ENCODE results near the gene RAB44. TPM values are rescaled to one million over a fixed set of nuclear protein-coding genes. Genes with fewer than 3 reads are reported as not detected.

RAB44 gene
- total and polyA plus RNA-seq, 2 of the 4 experiments (the other 2 are of a cell fraction), result 0.03 TPM; not detected in 1

DNA sequence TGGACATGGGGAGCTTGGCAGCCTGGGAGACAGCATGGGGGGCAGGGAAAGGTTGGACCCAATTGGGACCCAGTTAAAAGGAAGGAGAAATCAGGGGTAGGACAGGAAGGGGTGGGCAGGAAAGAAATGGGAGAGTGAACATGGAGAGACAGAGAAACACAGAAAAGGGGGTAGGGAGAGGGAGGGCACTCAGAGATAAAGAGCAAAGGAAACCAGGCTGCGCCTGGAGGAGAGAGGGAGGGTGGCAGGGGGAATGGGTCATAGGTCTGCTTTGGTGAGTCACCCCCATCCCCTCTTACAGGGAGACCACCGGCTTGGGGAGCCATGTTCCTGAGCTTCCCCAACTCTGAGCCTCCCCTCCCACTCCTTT is 46.7 kb downstream of the RAB44 start:
- intact Hi-C loops (cut with micrococcal nuclease) (no loop called here), in situ Hi-C loops (cut with MboI; ENCODE audit: low sequenced_read_pairs) (no loop called here), dilution Hi-C loops (cut with HindIII; ENCODE audit: low sequenced_read_pairs, unreplicated experiment) (no loop called here)
- Histone ChIP-seq H4K20me1 (ENCODE audit: insufficient read depth, low read length) (peaks cover 3% of the 10 kb centered on the region; the same call in 1 of the 2 replicates), H3K4me3 (ENCODE audit: insufficient read depth, low read depth, low read length) (no peak overlapping the region), H3K4ac (ENCODE audit: low read depth, low read length) (no peak overlapping the region), H3K36me3 (ENCODE audit: control insufficient read depth, insufficient read depth, low read length) (no peaks in the 10 kb centered on the region), H3K23ac (ENCODE audit: low read depth, low read length) (no peak overlapping the region), H3K56ac (ENCODE audit: extremely low read depth, insufficient read depth, low read length) (no peak overlapping the region), H2AK5ac (ENCODE audit: low read depth, low read length) (no peak overlapping the region), H4K5ac (ENCODE audit: low read depth, low read length) (no peak overlapping the region), H4K8ac (ENCODE audit: low read depth in 2 of 2, low read length in 2 of 2) (no peak overlapping the region), H3K14ac (replicated peaks; ENCODE audit: low read depth, low read length) (no peak overlapping the region), H3K79me1 (ENCODE audit: low read depth in 1 of 2, low read length in 2 of 2) (no peaks in the 10 kb centered on the region), H3K9me1 (ENCODE audit: insufficient read depth, low read length) (peaks cover 4% of the 10 kb centered on the region; the same call in 1 of the 2 replicates), H3K4me1 (ENCODE audit: control insufficient read depth, insufficient read depth, low read length) (no peaks in the 10 kb centered on the region), H2BK5ac (ENCODE audit: low read depth, low read length, poor library complexity, severe bottlenecking) (no peak overlapping the region), H2AFZ (replicated peaks; ENCODE audit: low read length, poor library complexity) (no peak overlapping the region), H3K27ac (ENCODE audit: insufficient read depth, low read length) (no peak overlapping the region), H4K91ac (ENCODE audit: insufficient read depth, low read depth, low read length) (no peak overlapping the region), H2BK20ac (ENCODE audit: low read depth, low read length) (no peak overlapping the region), H2AK9ac (replicated peaks; ENCODE audit: low read depth, low read length, poor library complexity) (no peak overlapping the region), H3K27me3 (ENCODE audit: control insufficient read depth, insufficient read depth, low read length) (peaks cover 34% of the 10 kb centered on the region), H3K18ac (ENCODE audit: low read depth, low read length) (no peak overlapping the region), H3K9ac (ENCODE audit: low read depth, low read length) (no peak overlapping the region), H2BK15ac (ENCODE audit: low read depth, low read length) (no peak overlapping the region), H3K9me3 (ENCODE audit: control insufficient read depth, insufficient read depth, low read length) (peaks cover 14% of the 10 kb centered on the region), H3K4me2 (ENCODE audit: low read depth, low read length) (no peak overlapping the region), H2BK120ac (ENCODE audit: low read depth, low read length) (no peak overlapping the region)
- ChIA-PET POLR2A (ENCODE audit: unreplicated experiment) (no interaction called here), CTCF (no interaction called here)
- no CpG with 5 or more reads among the region's 2 CpGs for WGBS, 2 experiments (ENCODE audit: extremely low coverage in 2 of 2, insufficient read length in 1 of 2)
- TF ChIP-seq BHLHE40 (IDR thresholded peaks at IDR 0.05; ENCODE audit: low read depth, low read length), result no peak
- no peak for TF ChIP-seq MXI1 (IDR thresholded peaks at IDR 0.05; ENCODE audit: borderline replicate concordance, low read depth, low read length)
- TF ChIP-seq MAFK (IDR thresholded peaks at IDR 0.05; ENCODE audit: low read depth, low read length), result no peak
- TF ChIP-seq SMC3 (IDR thresholded peaks at IDR 0.05; ENCODE audit: low read depth, low read length), result no peak
- TF ChIP-seq NFE2L2 (IDR thresholded peaks at IDR 0.05; ENCODE audit: low read depth, low read length), result no peak
- no peak for TF ChIP-seq FOS (IDR thresholded peaks at IDR 0.05; ENCODE audit: low read depth, low read length)
- TF ChIP-seq RAD21 (IDR thresholded peaks at IDR 0.05; ENCODE audit: low read length), result no peak
- TF ChIP-seq, protein P1, sequence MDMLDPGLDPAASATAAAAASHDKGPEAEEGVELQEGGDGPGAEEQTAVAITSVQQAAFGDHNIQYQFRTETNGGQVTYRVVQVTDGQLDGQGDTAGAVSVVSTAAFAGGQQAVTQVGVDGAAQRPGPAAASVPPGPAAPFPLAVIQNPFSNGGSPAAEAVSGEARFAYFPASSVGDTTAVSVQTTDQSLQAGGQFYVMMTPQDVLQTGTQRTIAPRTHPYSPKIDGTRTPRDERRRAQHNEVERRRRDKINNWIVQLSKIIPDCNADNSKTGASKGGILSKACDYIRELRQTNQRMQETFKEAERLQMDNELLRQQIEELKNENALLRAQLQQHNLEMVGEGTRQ (IDR thresholded peaks at IDR 0.05; ENCODE audit: low read depth, low read length), result no peak
- no peak for TF ChIP-seq RFX5 (IDR thresholded peaks at IDR 0.05; ENCODE audit: low read depth, low read length)
- TF ChIP-seq MAZ (IDR thresholded peaks at IDR 0.05; ENCODE audit: borderline replicate concordance, low read depth, low read length), result no peak
- no peak for TF ChIP-seq RCOR1 (IDR thresholded peaks at IDR 0.05; ENCODE audit: insufficient replicate concordance, low read length)
- TF ChIP-seq, protein P2, sequence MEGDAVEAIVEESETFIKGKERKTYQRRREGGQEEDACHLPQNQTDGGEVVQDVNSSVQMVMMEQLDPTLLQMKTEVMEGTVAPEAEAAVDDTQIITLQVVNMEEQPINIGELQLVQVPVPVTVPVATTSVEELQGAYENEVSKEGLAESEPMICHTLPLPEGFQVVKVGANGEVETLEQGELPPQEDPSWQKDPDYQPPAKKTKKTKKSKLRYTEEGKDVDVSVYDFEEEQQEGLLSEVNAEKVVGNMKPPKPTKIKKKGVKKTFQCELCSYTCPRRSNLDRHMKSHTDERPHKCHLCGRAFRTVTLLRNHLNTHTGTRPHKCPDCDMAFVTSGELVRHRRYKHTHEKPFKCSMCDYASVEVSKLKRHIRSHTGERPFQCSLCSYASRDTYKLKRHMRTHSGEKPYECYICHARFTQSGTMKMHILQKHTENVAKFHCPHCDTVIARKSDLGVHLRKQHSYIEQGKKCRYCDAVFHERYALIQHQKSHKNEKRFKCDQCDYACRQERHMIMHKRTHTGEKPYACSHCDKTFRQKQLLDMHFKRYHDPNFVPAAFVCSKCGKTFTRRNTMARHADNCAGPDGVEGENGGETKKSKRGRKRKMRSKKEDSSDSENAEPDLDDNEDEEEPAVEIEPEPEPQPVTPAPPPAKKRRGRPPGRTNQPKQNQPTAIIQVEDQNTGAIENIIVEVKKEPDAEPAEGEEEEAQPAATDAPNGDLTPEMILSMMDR (conservative IDR thresholded peaks at IDR 0.05; ENCODE audit: low read depth, low read length), result no peak
- TF ChIP-seq POLR2A (IDR thresholded peaks at IDR 0.05; ENCODE audit: low read depth, low read length), result no peak
- no peak for TF ChIP-seq CEBPB (IDR thresholded peaks at IDR 0.05; ENCODE audit: low read depth, low read length)
- TF ChIP-seq CHD1 (IDR thresholded peaks at IDR 0.05; ENCODE audit: low read depth, low read length), result no peak
- no TSS peak for BruUV-seq (replicated peaks)
- ATAC-seq (ENCODE audit: low read depth), result no peak
- no peak for DNase-seq

Measured in IMR-90 (cell line).